Stimulated activated naive CD4-positive, alpha-beta T cell treated with Interleukin-2 at 50 U/mL for 16 hours (primary cell): ENCODE measurements around the gene SH3D19.
"Not testable (repeated sequence)": the region's sequence is repeated elsewhere in the genome, so short reads cannot be mapped to it uniquely, and the experiment has no call there.

Experiments used
- DNase-seq: peaks from one replicate; lab custom pipeline; 2025; lab: John Stamatoyannopoulos, UW

Gene SH3D19

GRCh38 chr4:151276787-151277562 is 48.4 kb downstream of the SH3D19 start, which contains the start of gene PRSS48:
Gene PRSS48, plus strand, starts transcription at chr4:151277161. Its CDS starts 12 bp downstream, at chr4:151277173.
- peak; percentile 2 for DNase-seq

- DNase-seq, result not testable (repeated sequence)
These were observed 56.5 kb downstream of the SH3D19 start for GRCh38 chr4:151268905-151269304.

- no peak for DNase-seq
These were observed 57.4 kb downstream of the SH3D19 start for GRCh38 chr4:151267822-151268535.

- DNase-seq, result no peak
These were observed 58.3 kb downstream of the SH3D19 start for GRCh38 chr4:151267104-151267503.

GRCh38 chr4:151266497-151266896 is 58.9 kb downstream of the SH3D19 start:
- DNase-seq, result no peak

- DNase-seq, result no peak
These were observed 62.0 kb downstream of the SH3D19 start for GRCh38 chr4:151263455-151263854.

GRCh38 chr4:151260526-151260925 is 64.9 kb downstream of the SH3D19 start:
- DNase-seq, result no peak

- no peak for DNase-seq
These were observed 65.7 kb downstream of the SH3D19 start for GRCh38 chr4:151259752-151260151.

- DNase-seq, result no peak
These were observed 67.7 kb downstream of the SH3D19 start for GRCh38 chr4:151257704-151258103.

GRCh38 chr4:151256134-151256533 is 69.3 kb downstream of the SH3D19 start:
- DNase-seq, result no peak

- not testable (repeated sequence) for DNase-seq
These were observed 69.7 kb downstream of the SH3D19 start for GRCh38 chr4:151255680-151256079.

- not testable (repeated sequence) for DNase-seq
These were observed 70.2 kb downstream of the SH3D19 start for GRCh38 chr4:151255226-151255625.

- no peak for DNase-seq
These were observed 73.7 kb downstream of the SH3D19 start for GRCh38 chr4:151251603-151252304.

GRCh38 chr4:151250706-151251105 is 74.7 kb downstream of the SH3D19 start:
- no peak for DNase-seq

GRCh38 chr4:151248519-151248918 is 76.9 kb downstream of the SH3D19 start:
- no peak for DNase-seq

- no peak for DNase-seq
These were observed 78.0 kb downstream of the SH3D19 start for GRCh38 chr4:151247395-151247794.

GRCh38 chr4:151246742-151247141 is 78.7 kb downstream of the SH3D19 start:
- DNase-seq, result no peak

- DNase-seq, result no peak
These were observed 83.1 kb downstream of the SH3D19 start for GRCh38 chr4:151242305-151242704.

- DNase-seq, result no peak
These were observed 85.8 kb downstream of the SH3D19 start for GRCh38 chr4:151239608-151240007.

- no peak for DNase-seq
These were observed 86.9 kb downstream of the SH3D19 start for GRCh38 chr4:151238477-151238876.

- no peak for DNase-seq
These were observed 89.4 kb downstream of the SH3D19 start for GRCh38 chr4:151236036-151236435.

GRCh38 chr4:151235373-151235772 is 90.0 kb downstream of the SH3D19 start:
- DNase-seq, result not testable (repeated sequence)

- no peak for DNase-seq
These were observed 91.8 kb downstream of the SH3D19 start for GRCh38 chr4:151233600-151233999.
